KMS-11 (cell line): ENCODE results near the gene CYLD.

ENCODE experiments used
- H2AFZ ChIP-seq: fragments of 200-600 bp; sonication (generic); 2 replicates; pipeline ENCODE4 v1.6.1; 2016; ENCODE audit warnings: antibody characterized with exemption, mixed run types, low read depth
- H3K27ac ChIP-seq: fragments of 200-600 bp; sonication (generic); 2 replicates; pipeline ENCODE4 v1.6.1; 2016; ENCODE audit warnings: mild to moderate bottlenecking, mixed run types
- H3K27me3 ChIP-seq: fragments of 200-600 bp; sonication (generic); 2 replicates; pipeline ENCODE4 v1.6.1; 2017; ENCODE audit warnings: mild to moderate bottlenecking, low read depth, mixed run types, moderate library complexity; ENCODE audit not compliant: insufficient read depth
- H3K36me3 ChIP-seq: fragments of 200-600 bp; sonication (generic); 2 replicates; pipeline ENCODE4 v1.6.1; 2017; ENCODE audit warnings: mild to moderate bottlenecking, mixed run types; ENCODE audit not compliant: insufficient read depth
- H3K4me1 ChIP-seq: fragments of 200-600 bp; sonication (generic); 2 replicates; pipeline ENCODE4 v1.6.1; 2016; ENCODE audit warnings: mild to moderate bottlenecking, low read depth, mixed run types; ENCODE audit not compliant: poor library complexity, severe bottlenecking
- H3K4me2 ChIP-seq: fragments of 200-600 bp; sonication (generic); 2 replicates; pipeline ENCODE4 v1.7.0; 2016; ENCODE audit warnings: mild to moderate bottlenecking, mixed run types
- H3K4me3 ChIP-seq: fragments of 200-600 bp; sonication (generic); IDR thresholded peaks from 2 replicates; pipeline ENCODE4 v1.6.1; 2017; ENCODE audit warnings: low read depth, low read length, mixed read lengths; ENCODE audit not compliant: insufficient read depth
- H3K79me2 ChIP-seq: fragments of 200-600 bp; sonication (generic); 2 replicates; pipeline ENCODE4 v1.6.1; 2016; ENCODE audit warnings: low read depth, mixed run types; ENCODE audit not compliant: insufficient read depth
- H3K9ac ChIP-seq: fragments of 200-600 bp; sonication (generic); 2 replicates; pipeline ENCODE4 v1.6.1; 2016; ENCODE audit warnings: mild to moderate bottlenecking, mixed run types
- H4K20me1 ChIP-seq: fragments of 200-600 bp; sonication (generic); 2 replicates; pipeline ENCODE4 v1.6.1; 2016; ENCODE audit warnings: mild to moderate bottlenecking, mixed run types; ENCODE audit not compliant: insufficient read depth
- CTCF ChIP-seq: fragments of 200-600 bp; sonication (generic); conservative IDR thresholded peaks from 2 replicates; pipeline ENCODE4 v1.6.1; 2017; ENCODE audit warnings: low read depth, mild to moderate bottlenecking, antibody characterized with exemption, low read length, moderate library complexity, mixed read lengths

Gene CYLD

GRCh38 chr16:50695017-50696000, 46.6 kb upstream of the CYLD start:
- no peak overlapping the region for H3K27ac ChIP-seq
- H3K4me2 ChIP-seq: no peak overlapping the region
- no peak overlapping the region for H3K9ac ChIP-seq
- no peaks in the 10 kb centered on the region for H3K36me3 ChIP-seq
- no peak overlapping the region for H3K4me3 ChIP-seq
- H3K79me2 ChIP-seq: no peaks in the 10 kb centered on the region
- H3K4me1 ChIP-seq: no peaks in the 10 kb centered on the region
- H2AFZ ChIP-seq: no peak overlapping the region
- H3K27me3 ChIP-seq: no peaks in the 10 kb centered on the region
- TF ChIP-seq CTCF: no peak
- H4K20me1 ChIP-seq: no peaks in the 10 kb centered on the region

GRCh38 chr16:50696126-50696525, 45.8 kb upstream of the CYLD start:
- Histone ChIP-seq H3K36me3 (no peaks in the 10 kb centered on the region), H3K9ac (no peak overlapping the region), H3K27ac (no peak overlapping the region), H2AFZ (no peak overlapping the region), H3K27me3 (no peaks in the 10 kb centered on the region), H3K4me2 (no peak overlapping the region), H4K20me1 (no peaks in the 10 kb centered on the region), H3K79me2 (no peaks in the 10 kb centered on the region), H3K4me3 (no peak overlapping the region), H3K4me1 (no peaks in the 10 kb centered on the region)
- no peak for TF ChIP-seq CTCF

GRCh38 chr16:50696575-50697420, 45.1 kb upstream of the CYLD start:
- H2AFZ ChIP-seq: no peak overlapping the region
- H3K4me1 ChIP-seq: no peaks in the 10 kb centered on the region
- H3K4me2 ChIP-seq: no peak overlapping the region
- H3K9ac ChIP-seq: no peak overlapping the region
- no peak for TF ChIP-seq CTCF
- H3K79me2 ChIP-seq: no peaks in the 10 kb centered on the region
- H3K4me3 ChIP-seq: no peak overlapping the region
- H3K36me3 ChIP-seq: no peaks in the 10 kb centered on the region
- H4K20me1 ChIP-seq: no peaks in the 10 kb centered on the region
- no peak overlapping the region for H3K27ac ChIP-seq
- no peaks in the 10 kb centered on the region for H3K27me3 ChIP-seq

- no peaks in the 10 kb centered on the region for H3K27me3 ChIP-seq
- H3K4me1 ChIP-seq: no peaks in the 10 kb centered on the region
- H3K9ac ChIP-seq: no peak overlapping the region
- no peaks in the 10 kb centered on the region for H3K36me3 ChIP-seq
- no peak overlapping the region for H3K4me3 ChIP-seq
- no peak overlapping the region for H2AFZ ChIP-seq
- no peak overlapping the region for H3K27ac ChIP-seq
- H3K79me2 ChIP-seq: no peaks in the 10 kb centered on the region
- H4K20me1 ChIP-seq: no peaks in the 10 kb centered on the region
- no peak for TF ChIP-seq CTCF
- H3K4me2 ChIP-seq: no peak overlapping the region
Measured at GRCh38 chr16:50697421-50697715, 44.5 kb upstream of the CYLD start.
